HG02798 (cell line): ENCODE results near the gene SLC16A4.
A peak's percentile ranks its signal among the peaks of the same experiment; 100 is the strongest.

ENCODE experiments used
- ATAC-seq: cut with Tn5 transposase; IDR thresholded peaks from one replicate; pipeline ENCODE4 v1.9.1; 2021; ENCODE audit warnings: mild to moderate bottlenecking; ENCODE audit not compliant: unreplicated experiment, poor library complexity

Gene SLC16A4

GRCh38 chr1:110370827-110371226 is 20.0 kb downstream of the SLC16A4 start:
- no peak for ATAC-seq

GRCh38 chr1:110364221-110364620 is 26.6 kb downstream of the SLC16A4 start:
- ATAC-seq = no peak

GRCh38 chr1:110361856-110362255 is 29.0 kb downstream of the SLC16A4 start:
- ATAC-seq = no peak

- ATAC-seq = no peak
These were observed 30.4 kb downstream of the SLC16A4 start for GRCh38 chr1:110360431-110360830.

- ATAC-seq = no peak
These were observed 34.4 kb downstream of the SLC16A4 start for GRCh38 chr1:110356379-110356778.

DNA sequence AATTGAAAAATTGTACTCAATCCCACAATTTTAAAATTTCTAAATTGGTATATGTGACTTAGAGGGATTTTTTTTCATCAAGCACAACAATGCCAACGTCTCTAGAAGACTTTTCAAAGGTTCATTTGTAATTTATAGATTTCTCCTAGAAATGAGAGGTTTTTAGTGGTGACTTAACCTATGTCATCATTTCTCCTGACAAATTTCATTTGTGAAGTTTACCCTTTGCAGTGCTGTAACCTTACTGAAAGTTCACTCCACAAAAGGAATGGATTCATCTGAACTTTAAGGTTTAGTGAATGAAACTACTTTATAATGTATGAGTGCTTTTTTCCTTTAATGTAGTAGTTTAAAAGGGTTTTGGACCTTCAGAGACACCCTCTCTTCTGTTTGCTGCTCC is 35.5 kb downstream of the SLC16A4 start:
- ATAC-seq = no peak

GRCh38 chr1:110350360-110350759 is 40.5 kb downstream of the SLC16A4 start:
- ATAC-seq = no peak

GRCh38 chr1:110348771-110349170 is 42.1 kb downstream of the SLC16A4 start:
- ATAC-seq = no peak

DNA sequence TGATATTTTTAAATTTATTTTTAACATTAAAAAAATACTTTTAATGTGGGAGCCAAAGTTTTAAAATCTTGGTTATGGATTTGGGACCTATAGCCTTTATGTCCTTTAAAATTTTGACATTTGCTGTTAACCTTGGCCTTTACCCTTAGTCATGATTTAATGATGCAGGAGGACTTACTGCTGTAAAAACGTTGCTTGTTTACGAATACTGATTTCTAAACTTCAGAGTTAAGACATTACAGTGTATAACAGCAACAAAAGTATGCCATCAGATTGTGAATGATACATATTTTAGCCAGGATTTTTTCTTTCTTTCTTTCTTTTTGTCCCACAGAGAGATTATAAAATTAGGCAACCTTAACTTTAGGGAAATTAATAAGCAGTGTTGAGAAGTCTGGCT is 42.8 kb downstream of the SLC16A4 start:
- ATAC-seq = no peak

DNA sequence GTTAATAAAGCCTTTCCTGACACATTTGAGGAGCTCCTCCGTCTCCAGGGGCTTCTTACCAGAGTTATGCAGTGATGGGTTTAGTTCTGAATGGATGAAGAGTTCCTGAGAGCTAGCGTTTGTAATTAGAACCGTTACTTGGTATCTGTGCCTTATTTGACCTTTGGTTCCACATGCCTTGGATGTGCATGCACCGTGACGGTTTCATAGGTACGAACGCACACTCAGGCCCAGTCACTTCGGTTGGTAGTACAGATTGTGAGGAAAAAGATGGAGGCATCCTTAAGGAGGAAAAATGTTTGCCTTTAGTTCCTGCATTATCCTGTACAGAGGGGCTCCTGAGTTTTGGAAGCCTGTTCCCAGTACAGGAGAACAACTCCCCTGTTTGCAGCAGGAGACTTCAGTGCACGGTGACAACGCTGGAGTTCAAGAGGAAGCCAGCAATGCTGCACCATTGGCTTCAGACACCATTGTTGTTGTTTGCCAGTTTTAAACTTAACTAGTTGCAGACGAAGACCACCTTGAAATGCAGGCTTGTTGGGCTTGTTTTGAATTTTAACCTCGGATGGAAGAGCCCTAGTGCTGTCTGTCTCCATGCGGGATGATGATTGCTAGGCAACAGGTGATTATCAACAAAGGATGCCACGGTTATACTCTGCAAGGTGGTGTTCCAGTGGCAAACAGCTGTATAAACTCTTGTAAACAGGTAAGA is 43.5 kb downstream of the SLC16A4 start:
- no peak for ATAC-seq

DNA sequence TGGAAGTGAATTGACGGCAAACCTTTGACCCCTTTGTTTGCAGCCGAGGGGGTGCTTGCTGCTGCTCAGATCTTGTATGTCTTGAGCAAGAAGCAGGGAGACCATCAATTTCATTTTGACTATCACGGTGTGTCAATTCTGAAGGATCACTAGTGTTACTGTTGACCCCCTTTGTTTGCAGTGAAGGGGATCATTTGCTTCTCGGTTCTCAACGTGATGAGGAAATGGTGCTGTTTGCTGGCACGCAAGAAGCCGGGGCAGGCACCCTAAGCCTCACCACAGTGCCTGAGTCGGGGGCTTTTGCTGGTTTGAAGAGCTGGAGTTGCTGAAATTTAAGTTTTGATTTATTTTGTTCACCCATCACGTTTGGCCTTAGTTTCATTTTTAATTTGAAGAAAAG is 44.1 kb downstream of the SLC16A4 start:
- no peak for ATAC-seq

DNA sequence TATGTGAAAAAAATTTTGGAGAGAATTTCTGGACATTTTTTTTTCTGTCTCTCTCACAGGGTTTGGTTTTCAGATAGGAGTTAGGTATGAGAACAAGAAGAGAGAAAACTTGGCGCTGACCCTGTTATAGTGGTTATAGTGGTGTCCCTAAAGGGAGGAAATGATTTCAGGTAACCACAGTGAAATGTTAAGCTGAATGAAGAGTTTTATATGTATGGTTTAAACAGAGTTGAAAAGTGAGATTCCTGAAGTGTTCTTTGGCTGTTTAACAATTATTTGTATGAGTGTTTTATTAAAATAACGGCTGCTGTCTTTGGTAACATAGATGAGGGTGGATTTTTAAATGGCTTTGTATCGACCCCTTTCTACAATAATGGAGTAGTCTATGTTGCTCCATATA is 45.3 kb downstream of the SLC16A4 start:
- ATAC-seq = no peak

- ATAC-seq = no peak
These were observed 46.7 kb downstream of the SLC16A4 start for GRCh38 chr1:110344152-110344551.

DNA sequence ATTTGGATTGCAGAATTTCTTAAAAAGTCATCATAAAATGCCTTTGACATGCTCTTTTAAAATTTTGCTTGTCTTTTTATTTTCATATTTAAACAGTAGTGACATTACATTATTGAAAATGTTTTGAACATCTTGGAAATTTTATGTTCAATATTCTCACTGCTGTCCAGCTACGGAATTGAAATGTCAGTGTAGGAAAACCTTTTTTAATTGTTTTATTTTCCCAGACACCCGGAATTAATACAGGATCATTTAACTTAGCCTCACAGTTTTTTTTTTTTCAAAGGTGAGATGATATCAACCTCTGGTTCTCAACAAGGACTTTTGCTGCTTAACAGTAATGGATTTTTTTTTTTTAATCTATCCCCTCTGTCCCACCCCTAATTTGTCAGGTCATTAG is 47.6 kb downstream of the SLC16A4 start:
- no peak for ATAC-seq

DNA sequence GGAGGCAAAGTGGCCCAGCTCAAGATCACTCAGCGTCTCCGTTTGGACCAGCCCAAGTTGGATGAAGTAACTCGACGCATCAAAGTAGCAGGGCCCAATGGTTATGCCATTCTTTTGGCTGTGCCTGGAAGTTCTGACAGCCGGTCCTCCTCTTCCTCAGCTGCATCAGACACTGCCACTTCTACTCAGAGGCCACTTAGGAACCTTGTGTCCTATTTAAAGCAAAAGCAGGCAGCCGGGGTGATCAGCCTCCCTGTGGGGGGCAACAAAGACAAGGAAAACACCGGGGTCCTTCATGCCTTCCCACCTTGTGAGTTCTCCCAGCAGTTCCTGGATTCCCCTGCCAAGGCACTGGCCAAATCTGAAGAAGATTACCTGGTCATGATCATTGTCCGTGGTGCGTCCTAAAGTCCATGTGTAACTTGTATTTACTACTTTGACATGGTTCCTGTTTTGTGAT is 48.9 kb downstream of the SLC16A4 start:
- no peak for ATAC-seq

DNA sequence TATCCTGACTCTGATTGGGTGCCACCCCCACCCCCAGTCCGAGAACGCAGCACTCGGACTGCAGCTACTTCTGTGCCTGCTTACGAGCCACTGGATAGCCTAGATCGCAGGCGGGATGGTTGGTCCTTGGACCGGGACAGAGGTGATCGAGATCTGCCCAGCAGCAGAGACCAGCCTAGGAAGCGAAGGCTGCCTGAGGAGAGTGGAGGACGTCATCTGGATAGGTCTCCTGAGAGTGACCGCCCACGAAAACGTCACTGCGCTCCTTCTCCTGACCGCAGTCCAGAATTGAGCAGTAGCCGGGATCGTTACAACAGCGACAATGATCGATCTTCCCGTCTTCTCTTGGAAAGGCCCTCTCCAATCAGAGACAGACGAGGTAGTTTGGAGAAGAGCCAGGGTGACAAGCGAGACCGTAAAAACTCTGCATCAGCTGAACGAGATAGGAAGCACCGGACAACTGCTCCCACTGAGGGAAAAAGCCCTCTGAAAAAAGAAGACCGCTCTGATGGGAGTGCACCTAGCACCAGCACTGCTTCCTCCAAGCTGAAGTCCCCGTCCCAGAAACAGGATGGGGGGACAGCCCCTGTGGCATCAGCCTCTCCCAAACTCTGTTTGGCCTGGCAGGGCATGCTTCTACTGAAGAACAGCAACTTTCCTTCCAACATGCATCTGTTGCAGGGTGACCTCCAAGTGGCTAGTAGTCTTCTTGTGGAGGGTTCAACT is 49.5 kb downstream of the SLC16A4 start:
- no peak for ATAC-seq

DNA sequence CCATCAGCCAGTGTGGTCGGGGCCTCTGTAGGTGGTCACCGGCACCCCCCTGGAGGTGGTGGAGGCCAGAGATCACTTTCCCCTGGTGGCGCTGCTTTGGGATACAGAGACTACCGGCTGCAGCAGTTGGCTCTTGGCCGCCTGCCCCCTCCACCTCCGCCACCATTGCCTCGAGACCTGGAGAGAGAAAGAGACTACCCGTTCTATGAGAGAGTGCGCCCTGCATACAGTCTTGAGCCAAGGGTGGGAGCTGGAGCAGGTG is 50.7 kb downstream of the SLC16A4 start:
- no peak for ATAC-seq

DNA sequence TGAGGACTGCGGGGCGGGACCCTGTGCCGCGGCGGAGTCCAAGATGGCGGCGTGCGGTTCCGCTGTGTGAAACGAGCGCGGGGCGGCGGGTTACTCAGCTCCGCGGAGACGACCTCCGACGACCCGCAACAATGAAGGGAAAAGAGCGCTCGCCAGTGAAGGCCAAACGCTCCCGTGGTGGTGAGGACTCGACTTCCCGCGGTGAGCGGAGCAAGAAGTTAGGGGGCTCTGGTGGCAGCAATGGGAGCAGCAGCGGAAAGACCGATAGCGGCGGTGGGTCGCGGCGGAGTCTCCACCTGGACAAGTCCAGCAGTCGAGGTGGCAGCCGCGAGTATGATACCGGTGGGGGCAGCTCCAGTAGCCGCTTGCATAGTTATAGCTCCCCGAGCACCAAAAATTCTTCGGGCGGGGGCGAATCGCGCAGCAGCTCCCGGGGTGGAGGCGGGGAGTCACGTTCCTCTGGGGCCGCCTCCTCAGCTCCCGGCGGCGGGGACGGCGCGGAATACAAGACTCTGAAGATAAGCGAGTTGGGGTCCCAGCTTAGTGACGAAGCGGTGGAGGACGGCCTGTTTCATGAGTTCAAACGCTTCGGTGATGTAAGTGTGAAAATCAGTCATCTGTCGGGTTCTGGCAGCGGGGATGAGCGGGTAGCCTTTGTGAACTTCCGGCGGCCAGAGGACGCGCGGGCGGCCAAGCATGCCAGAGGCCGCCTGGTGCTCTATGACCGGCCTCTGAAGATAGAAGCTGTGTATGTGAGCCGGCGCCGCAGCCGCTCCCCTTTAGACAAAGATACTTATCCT is 51.2 kb downstream of the SLC16A4 start:
- ATAC-seq = no peak

GRCh38 chr1:110338886-110339406 is 51.9 kb downstream of the SLC16A4 start, which contains the start of gene RBM15:
Gene RBM15 (plus strand): TSS chr1:110339377. CDS start chr1:110339406, 29 bp downstream.
- peak; percentile 73 for ATAC-seq

DNA sequence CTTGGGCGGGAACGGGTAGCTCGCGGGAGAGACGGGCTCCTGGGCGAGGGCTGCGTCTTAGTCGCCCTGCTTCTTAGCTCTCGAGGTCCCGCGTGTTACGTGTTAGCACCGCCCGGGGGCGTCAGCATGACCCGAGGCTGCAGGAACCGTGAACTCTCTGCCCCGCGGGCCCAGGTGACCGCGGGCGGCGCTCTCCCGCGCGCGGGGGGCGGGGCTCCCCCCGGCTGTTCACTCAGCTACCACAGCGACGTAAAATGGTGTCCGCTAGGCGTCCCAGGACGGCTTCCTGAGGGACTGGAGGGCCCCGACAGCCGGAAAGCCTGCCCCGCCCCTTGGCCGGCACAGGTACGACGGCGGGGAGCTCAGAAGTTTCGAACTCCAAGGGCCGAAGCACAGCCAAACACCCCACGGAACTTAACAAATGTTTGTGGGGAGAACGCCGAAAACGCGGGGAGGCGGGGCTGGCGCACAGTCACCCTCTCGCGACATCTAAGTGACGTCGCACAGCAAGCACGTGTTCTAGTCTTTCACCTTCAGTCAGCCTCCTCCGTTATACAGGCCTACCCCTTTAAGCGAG is 52.4 kb downstream of the SLC16A4 start:
- peak; percentile 72 for ATAC-seq
